ENCODE data around the gene ABI3BP. TPM values are rescaled to one million over a fixed set of nuclear protein-coding genes. Genes with fewer than 3 reads are reported as not detected.

The ABI3BP gene
- total and polyA plus RNA-seq, 4 donors: 21.9 to 87.5 (median 59.9) TPM

DNA sequence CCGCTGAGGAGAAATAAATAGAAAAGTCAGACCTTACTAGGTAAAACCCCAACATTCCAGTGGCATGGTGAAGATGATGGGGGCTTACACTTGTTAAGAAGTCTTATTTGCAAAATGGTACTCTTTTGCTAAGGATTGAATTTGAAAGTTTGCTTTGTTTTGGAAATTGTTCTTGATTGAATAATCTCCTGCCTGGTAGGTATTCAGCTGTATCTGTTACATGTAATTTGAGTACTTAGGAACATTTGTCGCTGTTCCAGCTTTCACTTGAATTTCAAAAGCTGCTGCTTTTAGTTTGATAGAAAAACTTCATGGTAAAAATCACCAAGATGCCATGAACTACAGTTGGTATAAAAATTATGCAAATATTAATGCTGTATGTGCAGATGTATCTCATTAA is 239.4 kb downstream of the ABI3BP start:
- Histone ChIP-seq H3K9me3 (ENCODE audit: control insufficient read depth in 4 of 4, insufficient read depth in 3 of 4, low read length in 3 of 4) (no peaks in the 10 kb centered on the region), H3K27ac (ENCODE audit: low read depth in 1 of 2, low read length in 1 of 2) (no peak overlapping the region), H3K9ac (ENCODE audit: insufficient read depth in 1 of 2, low read length in 2 of 2) (no peak overlapping the region), H3K4me1 (ENCODE audit: control insufficient read depth in 5 of 5, insufficient read depth in 5 of 5, low read length in 5 of 5) (peaks cover 0 to 9% (median 2%) of the 10 kb centered on the region in 5 donors), H3K4me3 (no peak overlapping the region), H3K27me3 (ENCODE audit: control insufficient read depth in 3 of 3, insufficient read depth in 3 of 3, low read length in 2 of 3) (no peaks in the 10 kb centered on the region), H3K36me3 (ENCODE audit: control insufficient read depth in 4 of 4, insufficient read depth in 4 of 4, low read length in 4 of 4) (peaks cover 11 to 30% (median 20%) of the 10 kb centered on the region in 4 donors)
- TF ChIP-seq, protein P1, sequence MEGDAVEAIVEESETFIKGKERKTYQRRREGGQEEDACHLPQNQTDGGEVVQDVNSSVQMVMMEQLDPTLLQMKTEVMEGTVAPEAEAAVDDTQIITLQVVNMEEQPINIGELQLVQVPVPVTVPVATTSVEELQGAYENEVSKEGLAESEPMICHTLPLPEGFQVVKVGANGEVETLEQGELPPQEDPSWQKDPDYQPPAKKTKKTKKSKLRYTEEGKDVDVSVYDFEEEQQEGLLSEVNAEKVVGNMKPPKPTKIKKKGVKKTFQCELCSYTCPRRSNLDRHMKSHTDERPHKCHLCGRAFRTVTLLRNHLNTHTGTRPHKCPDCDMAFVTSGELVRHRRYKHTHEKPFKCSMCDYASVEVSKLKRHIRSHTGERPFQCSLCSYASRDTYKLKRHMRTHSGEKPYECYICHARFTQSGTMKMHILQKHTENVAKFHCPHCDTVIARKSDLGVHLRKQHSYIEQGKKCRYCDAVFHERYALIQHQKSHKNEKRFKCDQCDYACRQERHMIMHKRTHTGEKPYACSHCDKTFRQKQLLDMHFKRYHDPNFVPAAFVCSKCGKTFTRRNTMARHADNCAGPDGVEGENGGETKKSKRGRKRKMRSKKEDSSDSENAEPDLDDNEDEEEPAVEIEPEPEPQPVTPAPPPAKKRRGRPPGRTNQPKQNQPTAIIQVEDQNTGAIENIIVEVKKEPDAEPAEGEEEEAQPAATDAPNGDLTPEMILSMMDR (IDR thresholded peaks at IDR 0.05; ENCODE audit: control extremely low read depth, extremely low read depth): no peak
- peak in 1 of 3 donors; percentile 31 for DNase-seq
- whole genome bisulfite sequencing, 2 donors: 82 to 88% methylated on average over 2 of the region's 2 CpGs
- ATAC-seq (ENCODE audit: insufficient read depth, low FRiP score): no peak

DNA sequence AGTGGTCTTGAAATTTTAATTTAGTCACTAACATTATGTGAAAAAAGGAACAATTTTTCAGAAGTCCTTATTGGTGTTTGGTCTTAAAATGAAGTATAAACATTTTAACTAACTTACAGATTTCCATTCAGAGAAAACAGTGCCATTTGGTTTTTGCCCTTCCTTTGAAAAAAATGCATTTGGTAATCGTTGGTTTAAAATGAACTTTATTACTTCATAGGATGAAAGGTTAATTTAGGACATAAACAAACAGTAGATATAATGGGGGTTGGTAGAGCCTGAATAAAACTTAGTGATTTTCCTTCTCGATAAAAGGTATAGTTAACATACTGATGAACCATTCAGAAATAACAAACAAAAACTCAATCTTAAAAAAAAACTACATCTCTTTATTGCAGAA is 244.3 kb downstream of the ABI3BP start:
- Histone ChIP-seq H3K4me3 (no peak overlapping the region), H3K27ac (ENCODE audit: low read depth in 1 of 2, low read length in 1 of 2) (no peak overlapping the region), H3K4me1 (ENCODE audit: control insufficient read depth in 5 of 5, insufficient read depth in 5 of 5, low read length in 5 of 5) (peaks cover 0 to 7% (median 0%) of the 10 kb centered on the region in 5 donors), H3K9ac (ENCODE audit: insufficient read depth in 1 of 2, low read length in 2 of 2) (no peak overlapping the region), H3K36me3 (ENCODE audit: control insufficient read depth in 4 of 4, insufficient read depth in 4 of 4, low read length in 4 of 4) (peaks cover 19 to 47% (median 35%) of the 10 kb centered on the region in 4 donors), H3K9me3 (ENCODE audit: control insufficient read depth in 4 of 4, insufficient read depth in 3 of 4, low read length in 3 of 4) (no peaks in the 10 kb centered on the region), H3K27me3 (ENCODE audit: control insufficient read depth in 3 of 3, insufficient read depth in 3 of 3, low read length in 2 of 3) (no peaks in the 10 kb centered on the region)
- ATAC-seq (ENCODE audit: insufficient read depth, low FRiP score) (no peak), DNase-seq (no peak)
- TF ChIP-seq, protein P1 (IDR thresholded peaks at IDR 0.05; ENCODE audit: control extremely low read depth, extremely low read depth): no peak
- 39 to 67% methylated on average over 2 of the region's 2 CpGs for WGBS, 2 donors

DNA sequence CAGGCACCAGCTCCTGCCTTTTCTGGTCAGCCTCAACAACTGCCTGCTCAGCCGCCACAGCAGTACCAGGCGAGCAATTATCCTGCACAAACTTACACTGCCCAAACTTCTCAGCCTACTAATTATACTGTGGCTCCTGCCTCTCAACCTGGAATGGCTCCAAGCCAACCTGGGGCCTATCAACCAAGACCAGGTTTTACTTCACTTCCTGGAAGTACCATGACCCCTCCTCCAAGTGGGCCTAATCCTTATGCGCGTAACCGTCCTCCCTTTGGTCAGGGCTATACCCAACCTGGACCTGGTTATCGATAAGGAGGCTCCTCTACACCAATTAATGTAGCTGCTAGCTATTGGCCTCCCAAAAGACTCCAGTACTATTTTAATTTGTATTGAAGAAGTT is 245.0 kb downstream of the ABI3BP start:
- TF ChIP-seq, protein P1 (IDR thresholded peaks at IDR 0.05; ENCODE audit: control extremely low read depth, extremely low read depth): no peak
- Histone ChIP-seq H3K4me3 (no peak overlapping the region), H3K27me3 (ENCODE audit: control insufficient read depth in 3 of 3, insufficient read depth in 3 of 3, low read length in 2 of 3) (no peaks in the 10 kb centered on the region), H3K27ac (ENCODE audit: low read depth in 1 of 2, low read length in 1 of 2) (no peak overlapping the region), H3K9ac (ENCODE audit: insufficient read depth in 1 of 2, low read length in 2 of 2) (no peak overlapping the region), H3K9me3 (ENCODE audit: control insufficient read depth in 4 of 4, insufficient read depth in 3 of 4, low read length in 3 of 4) (no peaks in the 10 kb centered on the region), H3K4me1 (ENCODE audit: control insufficient read depth in 5 of 5, insufficient read depth in 5 of 5, low read length in 5 of 5) (peaks cover 0 to 5% (median 0%) of the 10 kb centered on the region in 5 donors), H3K36me3 (ENCODE audit: control insufficient read depth in 4 of 4, insufficient read depth in 4 of 4, low read length in 4 of 4) (peaks cover 19 to 44% (median 34%) of the 10 kb centered on the region in 4 donors)
- 97 to 99% methylated on average over 6 of the region's 6 CpGs for WGBS, 2 donors
- ATAC-seq (ENCODE audit: insufficient read depth, low FRiP score) (no peak), DNase-seq (no peak)

DNA sequence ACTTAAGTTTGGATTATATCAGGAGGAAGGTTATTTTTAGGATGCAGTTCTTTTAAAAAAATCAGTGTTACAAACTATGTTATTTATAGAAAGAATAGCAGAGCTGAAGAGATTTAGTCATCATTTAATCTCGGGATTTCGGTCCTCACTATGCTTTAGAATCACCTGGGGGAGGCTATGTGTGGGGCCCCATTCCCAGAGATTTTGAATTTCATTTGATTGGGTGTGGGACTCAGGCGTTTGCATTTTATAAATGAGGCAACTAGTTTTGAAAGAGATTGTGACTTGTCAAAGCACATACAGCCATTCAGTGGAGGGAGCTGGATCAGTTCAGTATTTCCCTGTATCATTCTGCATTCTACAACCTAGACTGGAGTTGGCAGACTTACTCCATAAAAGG is 247.1 kb downstream of the ABI3BP start:
- no peak overlapping the region for H3K9ac ChIP-seq (ENCODE audit: insufficient read depth in 1 of 2, low read length in 2 of 2)

More for the DNA sequence above, 247.1 kb downstream of the ABI3BP start:
- no peaks in the 10 kb centered on the region for H3K9me3 ChIP-seq (ENCODE audit: control insufficient read depth in 4 of 4, insufficient read depth in 3 of 4, low read length in 3 of 4)
- H3K27ac ChIP-seq (ENCODE audit: low read depth in 1 of 2, low read length in 1 of 2): no peak overlapping the region
- WGBS, 2 donors: 88 to 92% methylated on average over 3 of the region's 3 CpGs
- H3K4me3 ChIP-seq: no peak overlapping the region
- H3K36me3 ChIP-seq (ENCODE audit: control insufficient read depth in 4 of 4, insufficient read depth in 4 of 4, low read length in 4 of 4): peaks cover 12 to 42% (median 31%) of the 10 kb centered on the region in 4 donors
- peaks cover 0 to 5% (median 0%) of the 10 kb centered on the region in 5 donors for H3K4me1 ChIP-seq (ENCODE audit: control insufficient read depth in 5 of 5, insufficient read depth in 5 of 5, low read length in 5 of 5)
- H3K27me3 ChIP-seq (ENCODE audit: control insufficient read depth in 3 of 3, insufficient read depth in 3 of 3, low read length in 2 of 3): no peaks in the 10 kb centered on the region
- DNase-seq: no peak
- no peak for ATAC-seq (ENCODE audit: insufficient read depth, low FRiP score)
- TF ChIP-seq, protein P1 (IDR thresholded peaks at IDR 0.05; ENCODE audit: control extremely low read depth, extremely low read depth): no peak
